GM12878 (cell line): Measurements from ENCODE around the gene PRRT1B. TPM values are rescaled to one million over a fixed set of nuclear protein-coding genes. Genes with fewer than 3 reads are reported as not detected.

Experiments used
- ATAC-seq: fragments of 200-7000 bp; cut with Tn5 transposase; 3 replicates; pipeline ENCODE4 v1.9.1; 2020; ENCODE audit warnings: mild to moderate bottlenecking, moderate library complexity
- BruUV-seq: library from RNA; stranded (reverse); fragments of 400-500 nt; replicated peaks from 2 replicates; lab custom pipeline; 2021; lab: Mats Ljungman, UMichigan
- CTCF ChIA-PET: fragments of 300-600 bp; sonication (Branson Sonifier 250); formaldehyde crosslinking; extraction: SDS; loops from one replicate; lab custom pipeline; 2021; ENCODE audit warnings: inconsistent platforms; lab: Yijun Ruan, JAX
- POLR2A ChIA-PET: fragments of 350-600 bp; formaldehyde crosslinking; extraction: SDS; loops from one replicate; lab custom pipeline; 2021; ENCODE audit warnings: inconsistent platforms; lab: Charles Lee
- RAD21 ChIA-PET: fragments of 300-600 bp; sonication (Branson Sonifier 250); formaldehyde crosslinking; loops from one replicate; lab custom pipeline; 2023; ENCODE audit warnings: antibody characterized with exemption; ENCODE audit not compliant: unreplicated experiment; lab: Charles Lee
- SMC1A ChIA-PET: fragments of 300-600 bp; sonication (Branson Sonifier 250); formaldehyde crosslinking; loops from one replicate; lab custom pipeline; 2023; ENCODE audit not compliant: unreplicated experiment, uncharacterized antibody; lab: Charles Lee
- DNase-seq: peaks from one replicate; pipeline ENCODE4 v3.0.0-alpha.2; 2011; ENCODE audit warnings: low read depth, low spot score
- FAIRE-seq: peaks from 3 replicates; lab custom pipeline; 2011; peaks lifted over from hg19 to GRCh38; lab: Jason Lieb, UNC
- H2AFZ ChIP-seq: 2 replicates; pipeline ENCODE4 v1.6.0; 2011; ENCODE audit warnings: low read depth, low read length, control low read depth; ENCODE audit not compliant: control insufficient read depth
- H3K27ac ChIP-seq: 2 replicates; pipeline ENCODE4 v1.5.1; 2011; ENCODE audit warnings: control low read depth; ENCODE audit not compliant: control insufficient read depth, insufficient read depth
- H3K27me3 ChIP-seq, 2 experiments: replicated peaks in 1 of 2; 2 replicates each; pipeline versions ENCODE4 v1.6.0 to v1.6.1; 2011; ENCODE audit warnings: low read length in 1 of 2; ENCODE audit not compliant: control insufficient read depth in 2 of 2, insufficient read depth in 2 of 2
- H3K36me3 ChIP-seq, 2 experiments: 2 replicates each; pipeline ENCODE4 v1.5.1; 2011; ENCODE audit warnings: low read length in 1 of 2; ENCODE audit not compliant: control insufficient read depth in 2 of 2, insufficient read depth in 2 of 2
- H3K4me1 ChIP-seq: 2 replicates; pipeline ENCODE4 v1.6.1; 2011; ENCODE audit warnings: mild to moderate bottlenecking, low read length, moderate library complexity, mixed read lengths; ENCODE audit not compliant: control insufficient read depth, insufficient read depth
- H3K4me2 ChIP-seq: 2 replicates; pipeline ENCODE4 v1.6.0; 2011; ENCODE audit warnings: control low read depth; ENCODE audit not compliant: control insufficient read depth, insufficient read depth
- H3K4me3 ChIP-seq: fragments of 200-600 bp; sonication (generic); 2 replicates; pipeline ENCODE4 v1.5.1; 2016
- H3K79me2 ChIP-seq: 2 replicates; pipeline ENCODE4 v1.6.0; 2011; ENCODE audit warnings: low read length; ENCODE audit not compliant: control insufficient read depth, insufficient read depth
- H3K9ac ChIP-seq: 2 replicates; pipeline ENCODE4 v1.8.0; 2011; ENCODE audit warnings: low read length, control low read depth, mixed read lengths; ENCODE audit not compliant: control insufficient read depth, insufficient read depth
- H3K9me3 ChIP-seq: replicated peaks from 3 replicates; pipeline ENCODE4 v1.5.1; 2011; ENCODE audit warnings: mild to moderate bottlenecking, low read length; ENCODE audit not compliant: control insufficient read depth, insufficient read depth
- H4K20me1 ChIP-seq: 2 replicates; pipeline ENCODE4 v1.6.0; 2011; ENCODE audit not compliant: control insufficient read depth, insufficient read depth
- IKZF2 ChIP-seq, 2 experiments: fragments of 450-650 bp; IDR thresholded peaks; 2 replicates each; pipeline ENCODE4 v1.6.1; 2017; ENCODE audit warnings: mild to moderate bottlenecking in 2 of 2, moderate library complexity in 2 of 2
- IRF5 ChIP-seq: fragments of 450-650 bp; IDR thresholded peaks from 2 replicates; pipeline ENCODE4 v1.6.1; 2017; ENCODE audit warnings: borderline replicate concordance
- PBX3 ChIP-seq: IDR thresholded peaks from 2 replicates; pipeline ENCODE4 v1.6.1; 2011; ENCODE audit warnings: mild to moderate bottlenecking, low read depth, low read length, moderate library complexity; ENCODE audit not compliant: insufficient replicate concordance
- POLR2A ChIP-seq: IDR thresholded peaks from 2 replicates; pipeline ENCODE4 v1.6.1; 2011; ENCODE audit warnings: low read depth, mild to moderate bottlenecking, low read length
- POLR2AphosphoS5 ChIP-seq: IDR thresholded peaks from 2 replicates; pipeline ENCODE4 v1.6.1; 2011; ENCODE audit warnings: mild to moderate bottlenecking, low read length, inconsistent platforms
- RAD21 ChIP-seq: IDR thresholded peaks from 2 replicates; pipeline ENCODE4 v1.6.1; 2011; ENCODE audit warnings: mild to moderate bottlenecking, low read depth, low read length, moderate library complexity; ENCODE audit not compliant: insufficient read depth
- STAT1 ChIP-seq: fragments of 450-650 bp; conservative IDR thresholded peaks from 2 replicates; pipeline ENCODE4 v1.6.1; 2014; ENCODE audit warnings: antibody characterized with exemption, mild to moderate bottlenecking
- WGBS: methylation state at CpG from one replicate; pipeline ENCODE4 v1.1.6; 2016; ENCODE audit warnings: low lambda C conversion rate; ENCODE audit not compliant: insufficient replicate concordance, insufficient coverage; ENCODE audit errors: missing lambda C conversion rate; 5-methylcytosine and 5-hydroxymethylcytosine counted together
- in situ Hi-C: fragments of 300-500 bp; cut with MboI; formaldehyde crosslinking; loops from 9 replicates; pipeline ENCODE4 v1.14.3; 2018; ENCODE audit warnings: mixed read lengths
- intact Hi-C: fragments of 100-400 bp; cut with micrococcal nuclease; formaldehyde crosslinking; loops from one replicate; pipeline ENCODE4 v1.14.2; 2022; ENCODE audit not compliant: unreplicated experiment
- polyA plus RNA-seq, 11 experiments: library from polyadenylated mRNA; depleted of rRNA in 4 of 11; unstranded in 6 of 11; stranded (reverse) in 5 of 11; fragments of >200 nt; fragmentation: Nextera tagmentation in 4 of 11; fragmentation: Illumina TruSeq in 1 of 11; extraction: Ambion mirVana in 4 of 11; extraction: Trizol in 1 of 11; gene quantifications; 1 replicate in 1 of 11; 2 replicates in 10 of 11; pipeline versions ENCODE4 v1.2.1 to v1.2.3, GENCODE V29; 2011 to 2016; ENCODE audit warnings: inconsistent platforms in 2 of 11, missing spikeins in 2 of 11, low read depth in 1 of 11
- total RNA-seq, 4 experiments: library from RNA; depleted of rRNA in 3 of 4; stranded (reverse); fragments of >200 nt in 3 of 4; fragmentation: Illumina TruSeq in 1 of 4; extraction: Trizol in 1 of 4; gene quantifications; 2 replicates each; pipeline versions ENCODE4 v1.2.1 to v1.2.3, GENCODE V29; 2013 to 2021

PRRT1B gene
- total and polyA plus RNA-seq, 10 of the 15 experiments (the other 5 are each of a cell fraction or from before 2014, with no cell fraction given), result not detected

- H4K20me1 ChIP-seq, result no peaks in the 10 kb centered on the region
- H2AFZ ChIP-seq, result no peak overlapping the region
- ChIA-PET RAD21 (no interaction called here), CTCF (interaction anchor here (0.8 kb wide), 1 partner anchor 164 kb away, joined by 3 read pairs; no protein-coding TSS in a partner anchor), POLR2A (no interaction called here), SMC1A (no interaction called here)
- in situ Hi-C loops, result loop anchor here (25.0 kb wide), 1 partner anchor 662 kb away; no protein-coding TSS in a partner anchor
- ATAC-seq (no peak), DNase-seq (no peak), FAIRE-seq (no peak)
- H3K4me2 ChIP-seq, result no peak overlapping the region
- peaks cover 21% of the 10 kb centered on the region for H3K4me1 ChIP-seq
- TF ChIP-seq IKZF2 (IDR thresholded peaks at IDR 0.05), result no peak
- TF ChIP-seq PBX3, result no peak
- no peak for TF ChIP-seq IRF5
- no peak for TF ChIP-seq STAT1
- TF ChIP-seq POLR2A, result peak; percentile 38
- no peak for TF ChIP-seq POLR2AphosphoS5
- TF ChIP-seq RAD21, result no peak
- H3K9ac ChIP-seq, result no peak overlapping the region
- H3K27me3 ChIP-seq, result no peaks in the 10 kb centered on the region
- H3K79me2 ChIP-seq, result no peaks in the 10 kb centered on the region
- no peak overlapping the region for H3K4me3 ChIP-seq
- WGBS, result 92% methylated on average over 17 of the region's 17 CpGs
- no peaks in the 10 kb centered on the region for H3K9me3 ChIP-seq
- no peak overlapping the region for H3K27ac ChIP-seq
- intact Hi-C loops, result no loop called here
- BruUV-seq, result no TSS peak
- H3K36me3 ChIP-seq, result peaks cover 31 to 37% of the 10 kb centered on the region in 2 experiments; a peak in 3 of 4 replicates
Observed at GRCh38 chr9:131574730-131575640, 29.7 kb downstream of the PRRT1B start.
